Memory B cell (primary cell): ENCODE measurements around the gene PLIN1.
A peak's percentile ranks its signal among the peaks of the same experiment; 100 is the strongest.

Source experiments
- ATAC-seq: fragments of 150-1000 bp; cut with Tn5 transposase; 2 replicates; pipeline ENCODE4 v1.10.0; 2021; ENCODE audit warnings: low read depth, mild to moderate bottlenecking, moderate library complexity
- DNase-seq, 2 donors: peaks; one replicate each; pipeline ENCODE4 v3.0.0; 2022; ENCODE audit warnings: low spot score in 2 of 2
- H3K27ac Mint-ChIP-seq: one replicate; pipeline ENCODE4 v1.8.0; 2022; ENCODE audit warnings: mild to moderate bottlenecking, moderate library complexity, mixed read lengths
- H3K27me3 Mint-ChIP-seq: one replicate; pipeline ENCODE4 v1.8.0; 2022; ENCODE audit warnings: mixed read lengths
- H3K36me3 Mint-ChIP-seq: one replicate; pipeline ENCODE4 v1.8.0; 2022; ENCODE audit warnings: mild to moderate bottlenecking, mixed read lengths
- H3K4me1 Mint-ChIP-seq: one replicate; pipeline ENCODE4 v1.8.0; 2022; ENCODE audit warnings: mixed read lengths
- H3K4me3 Mint-ChIP-seq: one replicate; pipeline ENCODE4 v1.8.0; 2022; ENCODE audit warnings: mild to moderate bottlenecking, moderate library complexity, mixed read lengths
- H3K9me3 Mint-ChIP-seq: one replicate; pipeline ENCODE4 v1.8.0; 2022; ENCODE audit warnings: mixed read lengths

Gene PLIN1

DNA sequence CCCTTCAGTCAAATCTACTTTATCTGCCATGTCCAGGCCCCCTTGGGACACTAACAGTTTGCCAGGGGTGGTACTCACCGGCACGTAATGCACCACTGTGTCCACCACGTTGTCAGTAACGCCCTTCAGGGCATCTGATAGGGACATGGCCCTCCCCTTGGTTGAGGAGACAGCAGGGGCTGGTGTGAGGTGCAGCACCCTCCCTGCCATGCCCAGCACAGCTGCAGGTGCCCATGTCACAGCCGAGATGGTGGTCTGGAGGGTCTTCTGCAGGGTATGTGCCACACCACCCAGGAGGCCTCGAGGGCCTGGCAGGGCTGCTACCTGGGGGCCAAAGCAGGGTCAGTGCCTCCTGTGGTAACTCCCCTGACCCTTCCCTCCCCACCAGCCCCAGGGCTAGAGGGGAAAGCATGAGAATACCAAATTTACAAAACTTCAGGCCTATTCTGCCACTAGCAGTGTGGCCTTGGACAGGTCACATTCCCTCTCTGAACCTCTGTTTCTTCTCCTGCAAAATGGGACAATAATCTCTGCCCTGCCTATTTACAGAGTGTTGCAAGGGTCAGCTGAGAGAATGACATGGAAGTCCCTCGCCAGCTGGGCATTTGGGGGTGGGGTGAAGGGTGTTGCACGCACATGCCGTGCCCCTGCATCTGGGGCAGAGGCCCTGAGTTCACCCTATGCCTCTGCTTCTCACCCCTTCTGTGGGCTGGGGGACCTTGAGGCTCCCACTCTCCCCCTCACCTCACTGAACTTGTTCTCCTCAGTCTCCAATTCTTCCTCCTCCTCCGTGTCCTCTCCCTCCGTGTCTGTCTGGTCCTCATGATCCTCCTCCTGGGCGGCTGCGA is 12.1 kb downstream of the PLIN1 start:
- Mint-ChIP-seq H3K4me3 (no peak overlapping the region), H3K4me1 (no peaks in the 10 kb centered on the region), H3K27ac (no peak overlapping the region), H3K27me3 (peaks cover 14% of the 10 kb centered on the region), H3K9me3 (no peaks in the 10 kb centered on the region), H3K36me3 (no peaks in the 10 kb centered on the region)
- no peak for DNase-seq
- no peak for ATAC-seq

- ATAC-seq (no peak), DNase-seq (no peak)
- no peaks in the 10 kb centered on the region for H3K9me3 Mint-ChIP-seq
- no peaks in the 10 kb centered on the region for H3K36me3 Mint-ChIP-seq
- H3K4me3 Mint-ChIP-seq = peak overlapping the region; percentile 4
- no peaks in the 10 kb centered on the region for H3K4me1 Mint-ChIP-seq
- H3K27me3 Mint-ChIP-seq = peaks cover 15% of the 10 kb centered on the region
- H3K27ac Mint-ChIP-seq = no peak overlapping the region
Observed at GRCh38 chr15:89666184-89666857, 12.8 kb downstream of the PLIN1 start.

DNA sequence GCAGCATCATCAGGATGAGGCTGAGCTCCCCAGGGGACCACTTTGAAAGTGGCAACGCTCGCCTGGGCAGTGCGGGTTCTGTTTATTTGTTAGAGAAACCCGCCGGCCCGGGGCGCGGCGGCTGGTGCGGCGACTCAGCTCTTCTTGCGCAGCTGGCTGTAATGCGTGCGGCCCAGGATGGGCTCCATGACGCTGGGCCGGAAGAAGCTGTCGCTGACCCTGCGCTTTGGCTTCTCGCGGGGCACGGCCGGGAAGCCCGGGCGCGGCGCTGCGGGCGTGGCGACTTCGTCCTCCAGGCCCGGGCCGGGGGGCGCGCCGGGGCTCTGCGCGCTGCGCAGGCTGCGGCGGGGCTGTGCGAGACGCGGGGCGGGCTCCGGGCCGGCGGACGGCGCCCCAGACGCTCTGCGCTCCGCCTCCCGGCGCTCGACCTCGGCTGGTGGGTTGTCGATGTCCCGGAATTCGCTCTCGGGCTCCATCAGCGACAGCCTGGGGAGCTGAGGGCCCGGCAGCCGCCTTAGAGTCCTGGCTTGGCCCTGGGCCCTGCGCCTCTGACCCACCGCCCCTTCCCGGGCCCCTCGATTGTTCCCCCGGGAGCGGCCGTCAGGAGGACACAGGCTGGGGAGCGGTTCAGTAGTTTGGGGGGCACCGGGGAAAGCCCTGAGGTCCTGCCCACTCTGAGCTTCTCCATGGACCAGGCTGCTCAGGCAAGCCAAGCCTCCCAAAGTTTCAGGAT is 13.6 kb downstream of the PLIN1 start:
- H3K4me3 Mint-ChIP-seq = peak overlapping the region; percentile 4
- H3K9me3 Mint-ChIP-seq = no peaks in the 10 kb centered on the region
- ATAC-seq (peak; percentile 22), DNase-seq (no peak)
- H3K27me3 Mint-ChIP-seq = peaks cover 18% of the 10 kb centered on the region
- H3K36me3 Mint-ChIP-seq = no peaks in the 10 kb centered on the region
- H3K4me1 Mint-ChIP-seq = no peaks in the 10 kb centered on the region
- H3K27ac Mint-ChIP-seq = no peak overlapping the region

DNA sequence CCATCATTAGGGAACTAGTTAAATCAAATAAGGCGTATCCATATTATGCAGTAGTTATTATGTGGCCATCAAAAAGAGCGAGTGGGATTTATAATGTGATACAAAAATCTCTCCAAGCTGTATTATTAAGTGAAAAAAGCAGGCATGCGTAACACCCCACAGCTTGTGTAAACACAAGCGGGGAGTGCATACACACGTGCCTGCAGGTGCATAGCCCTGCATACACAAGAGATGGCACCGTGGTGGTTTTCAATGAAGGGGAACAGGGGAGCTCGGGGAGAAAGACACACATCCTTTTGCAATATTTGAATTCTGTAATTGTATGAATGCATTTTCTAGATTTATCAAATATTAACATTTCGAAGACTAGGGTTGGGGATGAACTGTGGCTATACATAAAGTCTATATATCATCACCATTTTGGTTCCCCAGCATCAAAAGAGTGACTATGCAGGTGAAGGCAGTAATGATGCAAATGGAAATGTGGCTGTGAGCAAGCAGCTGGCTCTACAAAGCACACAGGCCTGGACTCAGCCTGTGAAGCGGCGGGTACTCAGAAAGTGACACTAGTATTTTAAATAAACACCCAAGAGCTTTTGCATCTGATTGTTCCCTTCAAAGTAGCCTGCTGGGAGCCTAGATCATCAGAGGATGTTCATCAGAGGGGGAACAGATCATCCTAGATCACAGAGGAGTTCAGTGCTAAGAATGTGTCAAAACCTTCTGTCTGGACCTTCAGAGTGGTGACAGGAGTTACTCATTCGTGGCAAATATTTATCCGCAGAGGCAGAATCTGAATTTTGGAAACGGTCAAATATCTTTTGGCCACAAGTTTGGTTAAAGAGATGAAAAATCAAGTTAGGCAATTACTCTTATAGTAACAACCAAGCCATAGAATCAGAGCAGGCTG is 14.5 kb downstream of the PLIN1 start:
- Mint-ChIP-seq H3K4me3 (peak overlapping the region; percentile 41), H3K27me3 (peaks cover 19% of the 10 kb centered on the region)
- DNase-seq = no peak

DNA sequence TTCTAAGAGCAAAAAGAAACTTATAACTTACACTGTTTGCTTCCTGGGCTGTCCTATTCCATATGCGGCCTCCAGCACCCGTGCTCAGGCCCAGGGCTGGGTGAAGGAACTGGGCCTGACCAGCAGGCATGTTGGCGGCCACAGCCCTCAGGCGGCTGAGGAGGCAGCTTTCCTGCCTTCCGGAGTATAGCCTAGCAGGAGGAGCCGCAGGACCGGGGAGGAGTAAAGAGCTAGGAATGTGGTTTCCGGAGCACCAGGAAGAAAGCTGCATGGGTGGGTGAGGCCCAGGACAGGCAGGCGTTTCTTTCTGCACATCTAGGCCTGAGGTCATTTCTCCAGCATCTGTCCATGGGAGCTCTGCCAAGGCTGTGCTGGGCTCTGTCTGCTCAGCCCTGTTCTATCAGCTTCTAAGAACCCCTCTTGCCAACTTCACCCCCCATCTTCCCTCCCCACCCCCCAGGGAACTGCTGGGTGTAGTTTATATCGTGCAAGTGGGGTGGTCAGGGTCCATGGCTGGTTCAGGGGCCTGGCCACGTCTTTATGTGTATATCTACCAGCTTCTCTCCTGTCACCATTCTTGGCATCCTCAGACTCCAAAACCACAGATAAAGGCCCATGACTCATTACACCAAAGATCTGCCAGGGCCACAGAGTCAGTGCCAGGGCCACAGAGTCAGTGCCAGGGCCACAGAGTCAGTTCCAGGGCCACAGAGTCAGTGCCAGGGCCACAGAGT is 16.1 kb downstream of the PLIN1 start:
- H3K4me1 Mint-ChIP-seq = no peaks in the 10 kb centered on the region
- H3K36me3 Mint-ChIP-seq = no peaks in the 10 kb centered on the region
- H3K27ac Mint-ChIP-seq = no peak overlapping the region
- peaks cover 20% of the 10 kb centered on the region for H3K27me3 Mint-ChIP-seq
- ATAC-seq (no peak), DNase-seq (no peak)
- no peak overlapping the region for H3K4me3 Mint-ChIP-seq
- H3K9me3 Mint-ChIP-seq = no peaks in the 10 kb centered on the region

More for the DNA sequence above, 14.5 kb downstream of the PLIN1 start:
- no peaks in the 10 kb centered on the region for H3K9me3 Mint-ChIP-seq
- no peaks in the 10 kb centered on the region for H3K4me1 Mint-ChIP-seq
- no peaks in the 10 kb centered on the region for H3K36me3 Mint-ChIP-seq
- ATAC-seq = no peak
- no peak overlapping the region for H3K27ac Mint-ChIP-seq

DNA sequence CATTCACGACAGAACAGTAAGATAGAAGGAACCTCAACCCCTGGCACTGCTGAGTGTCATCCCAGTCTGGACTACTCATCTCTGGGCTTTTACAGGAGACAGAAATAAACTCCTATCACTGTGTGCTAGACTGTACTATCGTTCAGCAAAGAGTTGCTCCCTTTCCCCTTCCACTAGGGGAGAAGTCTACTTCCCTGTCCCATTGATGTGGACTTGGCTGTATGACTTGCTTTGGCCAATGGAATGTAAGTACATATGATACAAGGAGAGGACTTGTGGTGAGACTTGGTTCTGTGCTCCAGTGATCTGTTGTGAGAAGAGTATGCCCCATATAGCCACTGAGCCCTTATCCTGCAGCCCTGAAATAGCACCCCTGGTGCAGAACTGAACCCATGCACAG is 18.6 kb downstream of the PLIN1 start:
- no peaks in the 10 kb centered on the region for H3K4me1 Mint-ChIP-seq

GRCh38 chr15:89659295-89659694 is 19.9 kb downstream of the PLIN1 start:
- no peaks in the 10 kb centered on the region for H3K9me3 Mint-ChIP-seq
- peaks cover 5% of the 10 kb centered on the region for H3K4me1 Mint-ChIP-seq
- peaks cover 25% of the 10 kb centered on the region for H3K27me3 Mint-ChIP-seq
- H3K4me3 Mint-ChIP-seq = no peak overlapping the region
- no peak overlapping the region for H3K27ac Mint-ChIP-seq
- no peaks in the 10 kb centered on the region for H3K36me3 Mint-ChIP-seq
- no peak for ATAC-seq
- DNase-seq = no peak

More for the DNA sequence above, 18.6 kb downstream of the PLIN1 start:
- Mint-ChIP-seq H3K27ac (no peak overlapping the region), H3K4me3 (no peak overlapping the region), H3K36me3 (no peaks in the 10 kb centered on the region), H3K9me3 (no peaks in the 10 kb centered on the region), H3K27me3 (peaks cover 25% of the 10 kb centered on the region)
- ATAC-seq (no peak), DNase-seq (no peak)

DNA sequence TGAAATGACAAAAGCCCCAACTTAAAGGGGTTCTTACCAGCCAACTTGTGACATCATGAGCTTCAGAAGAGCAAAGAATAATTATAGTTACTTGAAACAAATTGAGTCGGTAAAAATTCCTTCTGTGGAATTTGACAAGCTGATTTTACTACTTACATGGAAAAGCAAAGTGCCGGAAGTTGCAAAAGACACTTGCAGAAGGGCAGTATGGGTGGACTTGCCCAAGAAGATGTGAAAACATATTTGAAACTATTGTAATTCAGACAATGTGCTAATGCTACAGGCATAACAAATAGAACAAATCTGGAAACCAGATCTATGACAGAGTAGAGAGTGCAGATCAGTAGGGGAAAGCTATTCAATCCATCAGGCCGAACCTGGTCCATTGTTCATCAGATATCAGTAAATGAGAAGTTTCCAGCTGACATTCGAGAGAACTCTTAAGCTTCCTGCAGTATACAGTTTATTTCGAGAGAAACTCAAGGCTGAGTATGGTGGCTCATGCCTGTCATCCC is 21.4 kb downstream of the PLIN1 start:
- DNase-seq = no peak
- Mint-ChIP-seq H3K27me3 (peaks cover 28% of the 10 kb centered on the region), H3K4me3 (no peak overlapping the region)

DNA sequence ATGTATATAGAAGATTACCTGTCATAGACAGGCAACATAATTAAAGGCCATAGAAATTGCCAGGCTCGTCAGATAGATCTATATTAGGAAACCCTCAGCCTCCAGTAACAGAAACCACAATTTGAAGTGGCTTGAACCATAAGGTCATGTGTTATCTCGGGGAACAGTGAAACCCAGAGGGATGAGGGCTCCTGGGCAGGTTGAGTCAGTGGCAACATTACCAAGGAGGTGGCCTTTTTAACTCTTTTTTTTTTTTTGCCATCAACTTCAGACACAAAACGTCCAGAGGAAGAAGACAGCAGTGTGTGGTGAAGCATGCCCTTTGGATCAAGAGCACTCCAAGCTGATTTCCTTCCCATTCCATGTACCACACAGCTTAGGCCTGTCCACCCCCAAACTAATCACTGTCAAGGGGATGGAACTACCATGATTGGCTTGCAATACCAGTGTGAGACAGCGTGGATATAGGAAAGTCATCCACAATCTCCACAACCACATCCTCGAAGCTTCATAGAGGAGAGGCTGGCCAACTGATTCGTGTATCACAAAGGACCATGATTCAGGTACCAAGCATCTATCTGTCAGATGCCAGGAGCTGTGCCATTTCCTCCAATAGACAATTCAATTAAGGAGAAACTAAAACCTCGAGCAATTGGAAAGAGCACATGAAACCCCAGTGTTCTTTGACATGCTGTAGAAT is 22.9 kb downstream of the PLIN1 start:
- Mint-ChIP-seq H3K27ac (no peak overlapping the region), H3K9me3 (no peaks in the 10 kb centered on the region), H3K27me3 (peaks cover 27% of the 10 kb centered on the region), H3K36me3 (no peaks in the 10 kb centered on the region), H3K4me3 (no peak overlapping the region), H3K4me1 (peaks cover 6% of the 10 kb centered on the region)
- ATAC-seq = no peak
- no peak for DNase-seq

More for the DNA sequence above, 21.4 kb downstream of the PLIN1 start:
- Mint-ChIP-seq H3K36me3 (no peaks in the 10 kb centered on the region), H3K27ac (no peak overlapping the region), H3K9me3 (no peaks in the 10 kb centered on the region), H3K4me1 (peaks cover 6% of the 10 kb centered on the region)
- ATAC-seq = no peak

- Mint-ChIP-seq H3K36me3 (no peaks in the 10 kb centered on the region), H3K27me3 (peaks cover 24% of the 10 kb centered on the region), H3K27ac (no peak within 1 kb of the TSS), H3K4me1 (peaks cover 6% of the 10 kb centered on the region), H3K4me3 (peak within 1 kb of the TSS; percentile 66), H3K9me3 (no peaks in the 10 kb centered on the region)
- no peak for DNase-seq
- peak; percentile 35 for ATAC-seq
Observed at GRCh38 chr15:89654847-89655805, 24.0 kb downstream of the PLIN1 start, which contains the start of gene KIF7. Gene KIF7, minus strand, starts transcription at chr15:89655467. Its CDS starts 2,537 bp downstream, at chr15:89652930.

GRCh38 chr15:89654301-89654761 is 24.8 kb downstream of the PLIN1 start:
- H3K27me3 Mint-ChIP-seq = peaks cover 24% of the 10 kb centered on the region
- peak overlapping the region; percentile 18 for H3K4me3 Mint-ChIP-seq

More at GRCh38 chr15:89654301-89654761, 24.8 kb downstream of the PLIN1 start:
- DNase-seq (no peak), ATAC-seq (no peak)
- peaks cover 6% of the 10 kb centered on the region for H3K4me1 Mint-ChIP-seq
- no peaks in the 10 kb centered on the region for H3K36me3 Mint-ChIP-seq
- no peak overlapping the region for H3K27ac Mint-ChIP-seq
- H3K9me3 Mint-ChIP-seq = no peaks in the 10 kb centered on the region
